Globus pallidus (tissue), 1 donor: Measurements from ENCODE around the gene DOHH.
"Not testable (repeated sequence)": the region's sequence is repeated elsewhere in the genome, so short reads cannot be mapped to it uniquely, and the experiment has no call there.

Experiments
- DNase-seq: peaks from one replicate; pipeline ENCODE4 v3.0.0-alpha.2; 2015; ENCODE audit warnings: low spot score

The DOHH gene

DNA sequence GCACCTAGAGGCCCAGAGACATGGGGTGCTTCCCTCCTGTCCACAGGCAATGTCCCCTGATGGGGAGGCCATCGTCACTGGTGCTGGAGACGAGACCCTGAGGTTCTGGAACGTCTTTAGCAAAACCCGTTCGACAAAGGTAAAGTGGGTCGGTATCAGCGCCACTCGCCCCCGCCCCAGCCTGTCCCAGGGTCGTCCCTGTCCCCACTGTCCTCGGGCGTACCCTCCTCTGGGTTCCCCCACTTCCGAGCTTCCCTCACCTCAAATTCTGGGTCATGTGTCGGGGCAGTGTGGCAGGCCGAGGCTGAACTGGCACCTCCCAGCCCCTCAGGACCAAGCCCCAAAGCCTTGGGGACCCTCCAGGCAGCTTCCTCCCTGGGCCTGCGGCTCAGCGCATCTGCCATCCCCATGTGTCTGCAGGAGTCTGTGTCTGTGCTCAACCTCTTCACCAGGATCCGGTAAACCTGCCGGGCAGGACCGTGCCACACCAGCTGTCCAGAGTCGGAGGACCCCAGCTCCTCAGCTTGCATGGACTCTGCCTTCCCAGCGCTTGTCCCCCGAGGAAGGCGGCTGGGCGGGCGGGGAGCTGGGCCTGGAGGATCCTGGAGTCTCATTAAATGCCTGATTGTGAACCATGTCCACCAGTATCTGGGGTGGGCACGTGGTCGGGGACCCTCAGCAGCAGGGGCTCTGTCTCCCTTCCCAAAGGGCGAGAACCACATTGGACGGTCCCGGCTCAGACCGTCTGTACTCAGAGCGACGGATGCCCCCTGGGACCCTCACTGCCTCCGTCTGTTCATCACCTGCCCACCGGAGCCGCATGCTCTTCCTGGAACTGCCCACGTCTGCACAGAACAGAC is 34.1 kb upstream of the DOHH start:
- no peak for DNase-seq

DNA sequence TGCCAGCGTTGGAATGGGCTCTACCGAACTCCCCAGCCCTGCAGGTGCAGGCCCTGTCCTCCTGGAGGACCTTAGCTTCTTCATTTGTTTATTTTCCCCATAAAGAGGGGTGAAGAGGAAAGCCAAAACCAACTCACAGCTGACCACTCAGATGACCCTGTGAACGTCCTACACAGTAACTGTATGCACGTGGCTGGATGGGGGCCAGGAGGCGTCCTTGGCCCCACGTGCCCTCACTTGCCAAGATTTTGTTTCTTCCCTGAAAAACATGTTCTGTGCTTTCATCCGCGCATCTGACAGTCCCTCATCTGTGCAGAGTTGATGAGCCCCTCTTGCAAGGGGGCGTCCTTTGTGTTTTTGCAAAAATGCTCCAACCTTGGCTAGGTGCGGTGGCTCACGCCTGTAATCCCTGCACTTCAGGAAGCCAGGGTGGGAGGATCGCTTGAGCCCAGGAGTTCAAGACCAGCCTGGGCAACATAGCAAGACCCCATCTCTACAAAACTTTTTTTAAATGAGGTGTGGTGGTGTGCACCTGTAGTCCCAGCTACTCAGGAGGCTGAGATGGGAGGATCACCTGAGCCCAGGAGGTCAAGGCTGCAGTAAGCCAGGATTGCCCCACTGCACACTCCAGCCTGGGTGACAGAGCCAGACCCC is 33.2 kb upstream of the DOHH start:
- no peak for DNase-seq

DNA sequence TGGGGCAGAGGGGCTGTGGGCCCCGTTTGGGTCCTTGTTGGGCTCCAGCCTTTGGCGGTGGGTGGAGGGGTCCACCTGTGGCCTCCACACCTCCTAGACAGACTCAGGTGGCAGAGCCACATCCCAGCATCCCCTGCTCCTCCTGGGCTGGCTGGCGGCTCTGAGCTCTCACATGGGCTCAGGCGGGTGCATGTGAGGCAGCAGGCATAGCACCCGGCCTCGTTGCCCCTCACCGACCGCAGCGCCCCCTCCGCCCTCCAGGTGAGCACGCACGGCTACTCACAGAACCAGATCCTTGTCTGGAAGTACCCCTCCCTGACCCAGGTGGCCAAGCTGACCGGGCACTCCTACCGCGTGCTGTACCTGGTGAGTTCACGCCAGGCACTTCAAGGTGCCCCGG is 32.6 kb upstream of the DOHH start:
- no peak for DNase-seq

DNA sequence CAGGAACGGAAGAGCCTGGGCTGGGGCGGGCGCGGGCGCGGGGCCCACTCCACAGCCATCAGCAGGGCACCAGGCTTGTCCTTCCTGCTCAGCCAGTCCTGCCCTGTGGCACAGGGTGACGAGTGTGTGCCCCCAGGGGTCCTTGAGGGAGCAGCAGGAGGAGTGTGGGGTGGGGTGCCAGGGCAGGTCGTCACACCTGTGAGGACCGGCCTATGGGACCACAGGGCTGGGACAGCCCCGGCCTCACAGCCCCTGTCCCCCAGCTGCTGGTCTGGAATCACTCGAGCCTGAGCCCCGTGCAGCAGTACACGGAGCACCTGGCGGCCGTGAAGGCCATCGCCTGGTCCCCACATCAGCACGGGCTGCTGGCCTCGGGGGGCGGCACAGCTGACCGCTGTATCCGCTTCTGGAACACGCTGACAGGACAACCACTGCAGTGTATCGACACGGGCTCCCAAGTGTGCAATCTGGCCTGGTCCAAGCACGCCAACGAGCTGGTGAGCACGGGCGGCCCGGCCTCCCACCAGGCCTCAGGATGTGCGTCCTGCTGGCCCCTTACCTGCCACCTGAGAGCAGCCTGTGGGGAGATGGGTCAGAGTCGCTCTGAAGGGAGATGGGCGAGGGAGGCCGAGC is 31.8 kb upstream of the DOHH start:
- no peak for DNase-seq

DNA sequence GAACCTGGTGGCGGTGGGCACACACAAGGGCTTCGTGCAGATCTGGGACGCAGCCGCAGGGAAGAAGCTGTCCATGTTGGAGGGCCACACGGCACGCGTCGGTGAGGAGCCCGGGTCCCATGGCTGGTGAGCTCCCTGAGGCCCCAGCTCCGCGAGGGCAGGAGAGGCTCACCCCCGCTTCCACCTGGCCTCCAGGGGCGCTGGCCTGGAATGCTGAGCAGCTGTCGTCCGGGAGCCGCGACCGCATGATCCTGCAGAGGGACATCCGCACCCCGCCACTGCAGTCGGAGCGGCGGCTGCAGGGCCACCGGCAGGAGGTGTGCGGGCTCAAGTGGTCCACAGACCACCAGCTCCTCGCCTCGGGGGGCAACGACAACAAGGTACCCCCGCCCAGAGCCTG is 31.2 kb upstream of the DOHH start:
- DNase-seq: no peak

DNA sequence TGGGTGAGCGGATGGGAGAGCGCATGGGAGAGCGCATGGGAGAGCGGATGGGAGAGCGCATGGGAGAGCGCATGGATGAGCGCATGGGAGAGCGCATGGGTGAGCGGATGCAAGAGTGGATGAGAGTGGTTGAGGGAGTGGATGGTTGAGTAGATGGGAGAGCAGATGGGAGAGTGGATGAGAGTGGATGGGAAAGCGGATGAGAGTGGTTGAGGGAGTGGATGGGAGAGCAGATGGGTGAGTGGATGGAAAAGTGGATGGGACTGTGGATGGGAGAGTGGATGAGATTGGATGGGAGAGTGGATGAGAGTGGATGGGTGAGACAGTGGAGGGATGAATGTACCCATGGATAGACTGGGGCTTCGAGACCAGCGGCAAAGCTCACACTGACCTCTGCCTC is 29.9 kb upstream of the DOHH start:
- DNase-seq: no peak

DNA sequence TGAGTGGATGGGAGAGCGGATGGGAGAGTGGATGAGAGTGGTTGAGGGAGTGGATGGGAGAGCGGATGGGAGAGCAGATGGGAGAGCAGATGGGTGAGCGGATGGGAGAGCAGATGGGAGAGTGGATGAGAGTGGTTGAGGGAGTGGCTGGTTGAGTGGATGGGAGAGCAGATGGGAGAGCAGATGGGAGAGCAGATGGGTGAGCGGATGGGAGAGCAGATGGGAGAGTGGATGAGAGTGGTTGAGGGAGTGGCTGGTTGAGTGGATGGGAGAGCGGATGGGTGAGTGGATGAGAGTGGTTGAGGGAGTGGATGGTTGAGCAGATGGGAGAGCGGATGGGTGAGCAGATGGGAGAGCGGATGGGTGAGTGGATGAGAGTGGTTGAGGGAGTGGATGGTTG is 28.8 kb upstream of the DOHH start:
- DNase-seq: not testable (repeated sequence)

DNA sequence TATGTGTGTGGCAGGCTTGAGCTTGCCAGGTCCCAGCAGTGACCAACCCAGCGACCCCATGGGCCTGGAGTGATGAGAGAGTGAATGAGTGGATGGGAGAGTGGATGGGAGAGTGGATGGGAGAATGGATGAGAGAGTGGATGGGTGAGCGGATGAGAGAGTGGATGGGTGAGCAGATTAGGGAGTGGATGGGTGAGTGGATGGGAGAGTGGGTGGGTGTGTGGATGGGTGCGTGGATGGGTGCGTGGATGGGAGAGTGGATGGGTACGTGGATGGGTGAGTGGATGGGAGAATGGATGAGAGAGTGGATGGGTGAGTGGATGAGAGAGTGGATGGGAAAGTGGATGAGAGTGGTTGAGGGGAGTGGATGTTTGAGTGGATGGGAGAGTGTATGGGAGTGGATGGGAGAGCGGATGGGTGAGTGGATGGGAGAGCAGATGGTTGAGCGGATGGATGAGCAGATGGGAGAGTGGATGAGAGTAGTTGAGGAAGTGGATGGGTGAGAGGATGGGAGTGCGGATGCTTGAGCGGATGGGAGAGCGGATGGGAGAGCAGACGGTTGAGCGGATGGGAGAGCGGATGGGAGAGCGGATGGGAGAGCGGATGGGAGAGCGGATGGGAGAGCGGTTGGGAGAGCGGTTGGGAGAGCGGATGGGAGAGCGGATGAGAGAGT is 28.2 kb upstream of the DOHH start:
- DNase-seq: no peak

DNA sequence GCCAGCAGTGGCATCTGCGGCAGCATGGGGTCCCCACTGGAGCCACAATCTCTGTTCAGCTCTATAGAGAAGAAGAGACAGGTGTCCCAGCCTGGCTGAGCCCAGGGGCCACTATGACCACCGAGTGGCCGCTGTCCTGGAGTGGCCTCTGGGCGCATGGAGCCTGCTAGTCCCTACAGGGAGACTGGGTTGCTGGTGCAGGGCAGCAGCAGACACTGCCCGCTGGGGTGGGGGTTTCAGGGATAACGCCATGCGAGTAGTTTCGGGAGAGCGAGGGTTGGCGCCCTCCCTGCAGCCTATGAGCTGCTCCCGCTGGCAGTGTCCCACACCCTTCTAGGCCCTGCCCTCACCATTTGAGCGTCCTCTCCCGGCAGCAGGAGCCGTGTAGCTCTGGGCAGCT is 27.6 kb upstream of the DOHH start:
- no peak for DNase-seq

DNA sequence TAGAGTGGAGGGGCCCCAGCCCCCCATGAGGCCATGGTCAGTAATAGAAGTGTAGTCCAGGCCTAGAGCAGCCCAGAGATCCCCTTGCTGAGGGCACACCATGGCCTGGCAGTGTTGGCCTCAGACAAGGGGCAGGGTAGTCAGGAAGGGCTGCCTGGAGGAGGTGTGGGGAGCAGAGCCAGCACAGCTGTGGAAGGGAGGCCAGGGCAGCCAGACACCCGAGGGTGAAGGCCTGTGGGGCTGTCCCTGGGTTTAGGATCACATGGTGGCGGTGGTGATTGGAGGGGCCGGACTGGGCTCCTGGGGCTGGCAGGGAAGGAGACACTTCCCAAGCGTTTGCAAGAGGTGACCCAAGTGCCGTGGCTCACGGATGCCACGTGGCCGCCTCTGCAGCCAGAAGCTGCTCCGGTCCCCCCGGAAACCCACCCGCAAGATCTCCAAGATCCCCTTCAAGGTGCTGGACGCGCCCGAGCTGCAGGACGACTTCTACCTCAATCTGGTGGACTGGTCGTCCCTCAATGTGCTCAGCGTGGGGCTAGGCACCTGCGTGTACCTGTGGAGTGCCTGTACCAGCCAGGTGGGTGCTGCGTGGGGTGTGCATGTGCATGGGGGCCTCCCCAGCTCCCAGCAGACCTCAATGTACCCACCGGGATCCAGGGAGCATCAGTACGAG is 26.9 kb upstream of the DOHH start:
- DNase-seq: no peak

DNA sequence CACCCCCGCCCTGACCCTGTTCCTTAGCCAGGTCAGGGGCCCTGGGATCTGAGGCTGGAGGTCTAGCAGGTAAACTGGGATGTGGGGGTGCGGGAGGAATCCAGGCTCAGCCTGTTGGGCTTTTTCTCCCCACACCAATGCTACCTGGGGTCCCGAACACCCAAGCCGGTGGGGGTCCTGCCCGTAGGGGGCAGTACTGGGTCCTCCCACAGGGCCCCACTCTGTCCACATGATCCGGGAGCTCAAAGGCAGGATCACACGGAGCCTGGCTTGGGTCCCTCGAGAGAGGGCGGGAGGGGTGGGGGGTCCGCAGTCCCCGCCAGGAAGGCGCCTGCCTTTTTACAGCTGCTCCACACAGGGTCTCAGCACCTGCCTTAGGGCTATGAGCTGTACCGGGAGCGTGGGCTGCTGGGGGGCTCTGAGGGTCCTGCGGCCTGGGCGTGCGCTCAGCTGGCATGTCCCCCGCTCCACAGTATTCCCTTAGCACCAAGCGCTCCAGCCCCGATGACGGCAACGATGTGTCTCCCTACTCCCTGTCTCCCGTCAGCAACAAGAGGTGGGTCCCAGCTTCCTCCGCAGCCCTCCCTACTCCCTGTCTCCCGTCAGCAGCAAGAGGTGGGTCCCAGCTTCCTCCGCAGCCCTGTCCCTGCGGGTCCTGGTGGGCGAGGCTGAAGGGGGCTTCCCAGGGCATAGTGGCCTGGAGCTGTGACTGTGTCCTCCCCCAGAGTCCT is 26.2 kb upstream of the DOHH start:
- DNase-seq: no peak

DNA sequence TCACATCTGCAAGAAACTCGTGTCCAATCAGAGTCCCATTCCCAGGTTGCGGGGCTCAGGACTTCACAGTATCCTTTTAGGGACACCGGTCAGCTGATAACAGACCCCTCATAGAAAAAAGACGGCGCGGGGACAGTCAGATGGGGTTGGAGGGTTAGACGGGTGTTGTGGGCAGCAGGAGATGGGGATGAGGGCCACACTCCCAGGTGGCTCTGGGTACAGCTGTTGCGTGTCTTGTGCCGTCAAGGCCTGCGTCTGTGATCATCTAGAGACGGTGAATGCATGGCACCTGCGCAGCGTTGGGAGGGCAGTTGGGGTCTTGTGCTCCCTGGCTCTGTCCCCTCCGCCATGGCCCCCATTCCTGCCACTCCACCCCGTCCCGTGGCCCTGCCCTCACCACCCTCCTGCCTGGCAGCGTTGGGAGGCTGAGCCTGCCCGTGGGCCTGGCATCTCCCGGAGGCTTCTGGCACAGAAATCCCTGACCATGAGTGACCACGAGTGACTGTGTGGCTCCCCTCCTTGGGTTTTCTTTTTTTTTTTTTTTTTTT is 24.5 kb upstream of the DOHH start:
- DNase-seq: no peak

DNA sequence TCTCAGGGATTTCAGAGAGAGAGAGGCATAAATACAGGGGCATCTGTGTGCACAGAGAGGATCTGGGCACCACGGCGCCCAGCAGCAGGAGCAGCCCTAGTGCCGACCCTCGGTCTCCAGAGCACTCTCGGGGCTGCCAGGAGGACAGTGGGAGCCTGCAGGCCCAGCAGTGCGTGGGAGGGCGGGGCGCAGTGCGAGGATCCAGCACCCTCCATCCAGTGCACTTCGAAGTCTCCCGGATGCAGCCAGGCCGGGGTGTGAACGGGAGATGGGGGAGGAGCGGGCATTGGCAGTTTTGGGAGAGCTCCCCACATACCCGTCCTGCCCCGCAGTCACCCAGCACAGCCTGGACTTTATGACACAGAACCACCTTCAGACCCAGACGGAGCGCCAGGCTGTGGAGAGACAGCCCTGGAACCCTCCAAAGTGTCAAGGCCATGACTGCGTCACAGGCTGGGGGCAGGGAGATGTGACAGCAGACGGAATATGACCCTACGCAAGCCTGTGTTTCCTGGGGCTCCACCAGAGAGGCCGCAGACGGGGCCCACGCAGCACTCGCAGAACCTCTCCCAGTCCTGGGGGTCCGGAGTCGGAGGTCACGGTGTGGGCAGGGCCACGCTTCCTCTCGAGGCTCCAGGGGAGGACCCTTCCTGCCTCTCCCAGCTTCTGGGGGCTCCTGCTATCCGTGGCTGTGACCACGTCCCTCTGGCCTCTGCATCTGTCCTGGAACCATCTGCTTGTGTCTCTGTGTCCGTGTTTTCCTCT is 23.8 kb upstream of the DOHH start:
- no peak for DNase-seq

DNA sequence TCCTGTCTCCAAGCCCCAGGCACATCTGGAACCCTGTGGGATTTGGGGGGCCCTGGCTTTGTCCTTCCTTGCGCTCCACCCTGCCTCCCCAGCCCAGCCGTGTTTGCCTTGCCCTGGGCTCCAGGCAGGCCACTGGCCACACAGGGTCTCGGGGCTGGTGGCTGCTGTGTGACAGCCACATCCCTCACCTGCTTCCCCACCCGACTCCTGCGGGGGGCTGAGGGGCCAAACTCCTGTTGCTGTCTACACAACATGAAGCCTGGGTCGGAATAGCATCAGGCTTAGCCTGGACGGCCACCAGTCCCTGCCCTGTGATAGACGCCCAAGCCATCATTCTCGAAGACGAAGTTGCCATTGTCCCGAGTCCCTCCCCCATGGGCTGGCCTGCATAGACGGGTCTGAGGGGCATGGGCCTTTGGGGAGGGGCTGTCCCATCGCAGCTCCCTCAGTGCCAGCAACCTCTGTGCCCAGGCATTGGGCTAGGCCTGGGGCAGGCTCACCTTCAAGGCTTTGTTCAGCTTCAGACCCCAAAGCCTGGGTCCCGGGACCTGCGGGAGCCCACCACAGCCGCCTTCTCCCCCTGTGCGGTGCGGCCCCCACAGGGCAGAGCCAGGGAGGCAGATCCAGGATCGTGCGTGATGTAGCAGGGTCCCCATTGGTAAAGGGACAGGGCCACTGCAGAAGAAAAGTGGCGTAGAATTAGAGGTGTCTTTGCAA is 23.0 kb upstream of the DOHH start:
- no peak for DNase-seq

DNA sequence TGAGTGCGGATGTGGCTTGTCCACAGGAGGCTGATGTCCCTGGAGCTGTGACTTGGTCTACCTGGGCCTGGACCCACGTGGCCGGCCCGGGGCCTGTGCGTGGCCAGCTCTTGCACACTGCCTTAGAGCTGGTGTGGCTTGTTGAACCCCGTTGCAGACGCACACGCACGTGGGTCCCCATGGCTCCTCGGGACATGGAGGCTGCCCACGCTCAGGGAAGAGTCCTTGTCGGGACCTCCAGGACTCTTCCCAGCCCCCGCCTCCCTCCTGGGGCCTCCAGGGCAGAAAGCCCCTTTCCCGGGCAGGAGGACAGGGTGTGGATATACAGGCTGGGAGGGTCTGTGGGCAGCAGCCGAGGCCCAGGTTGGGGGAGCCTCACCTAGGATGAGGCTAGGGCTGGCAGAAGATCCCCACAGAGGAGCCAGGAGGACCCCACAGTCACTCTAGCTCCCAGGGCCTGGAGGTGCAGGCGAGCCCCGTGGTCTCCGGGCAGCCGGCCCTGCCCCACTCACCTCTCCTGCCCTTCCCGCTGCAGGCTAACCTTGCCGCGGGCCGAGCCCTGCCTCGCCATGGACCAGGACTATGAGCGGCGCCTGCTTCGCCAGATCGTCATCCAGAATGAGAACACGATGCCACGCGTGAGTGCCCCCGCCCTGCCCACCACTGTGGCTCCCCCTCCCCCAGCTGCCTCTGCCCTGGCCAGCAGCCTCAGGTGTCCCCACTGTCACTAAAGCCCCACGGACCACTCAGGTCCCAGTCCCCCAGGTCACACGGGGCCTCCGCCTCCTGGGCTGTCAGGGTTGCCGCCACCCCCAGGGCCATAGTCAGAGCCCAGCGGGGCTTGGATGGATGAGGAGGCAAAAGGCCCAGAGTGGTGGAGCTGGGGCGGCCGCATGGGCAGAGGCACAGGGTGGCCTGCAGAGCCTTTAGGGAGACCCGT is 22.2 kb upstream of the DOHH start:
- no peak for DNase-seq

DNA sequence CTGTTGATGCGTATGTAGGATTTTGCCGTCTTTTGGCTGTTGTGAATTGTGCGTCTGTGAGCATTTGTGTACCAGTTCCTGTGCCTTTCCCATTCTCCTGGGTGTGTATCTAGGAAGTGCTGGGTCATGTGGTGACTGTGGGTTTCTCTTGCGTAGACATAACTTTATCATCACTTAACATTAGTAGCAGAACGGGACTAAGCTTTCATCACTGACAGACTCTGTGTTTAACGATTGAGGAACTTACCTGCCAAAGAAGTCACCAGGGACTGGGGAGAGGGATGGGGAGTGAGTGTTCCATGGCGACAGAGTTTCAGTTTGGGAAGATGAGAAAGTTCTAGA is 20.6 kb upstream of the DOHH start:
- no peak for DNase-seq

DNA sequence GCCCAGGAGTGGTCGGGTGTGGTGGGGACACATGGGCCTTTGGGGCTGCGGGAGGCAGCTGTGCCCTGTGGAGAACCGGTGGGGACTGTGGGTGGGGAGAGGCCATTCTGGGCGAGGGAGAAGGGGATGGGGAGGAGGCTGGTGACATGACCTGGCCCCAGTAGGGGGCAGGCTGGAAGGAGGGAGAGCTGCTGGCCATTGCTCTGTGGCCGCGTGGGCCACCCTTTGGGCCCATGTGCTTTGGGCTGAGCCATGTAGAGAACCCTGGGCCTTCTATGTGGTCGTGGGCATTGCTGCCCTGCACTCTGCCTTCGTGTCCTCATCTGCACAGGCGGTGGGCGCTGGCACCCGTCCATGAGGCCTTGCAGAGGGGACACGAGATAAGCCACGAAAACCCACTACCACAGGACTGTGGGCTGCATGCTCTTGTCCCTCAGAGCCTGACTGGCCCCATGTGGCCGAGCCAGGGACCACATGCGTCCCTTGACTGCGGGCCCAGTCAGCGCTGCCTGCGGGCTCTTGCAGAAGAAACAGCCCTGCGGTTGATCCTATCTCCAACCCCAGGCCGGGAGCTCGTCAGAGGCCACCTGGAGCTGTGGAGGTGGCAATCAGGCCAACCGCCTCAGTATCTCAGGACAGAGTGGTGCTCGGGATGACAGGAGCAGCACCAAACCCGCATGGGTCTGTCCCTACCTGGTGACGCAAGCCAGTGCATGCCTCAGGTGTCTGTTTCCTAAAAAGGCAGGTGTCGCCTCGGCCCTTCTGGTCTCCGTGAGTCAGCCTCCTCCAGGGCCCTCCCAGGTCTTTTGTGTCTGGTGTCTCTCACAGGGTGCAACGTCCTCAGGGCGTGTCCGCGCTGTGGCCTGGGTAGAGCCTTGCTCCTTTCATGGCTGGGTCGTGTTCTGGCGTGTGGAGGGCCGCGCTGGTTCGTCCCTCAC is 20.0 kb upstream of the DOHH start:
- DNase-seq: no peak

DNA sequence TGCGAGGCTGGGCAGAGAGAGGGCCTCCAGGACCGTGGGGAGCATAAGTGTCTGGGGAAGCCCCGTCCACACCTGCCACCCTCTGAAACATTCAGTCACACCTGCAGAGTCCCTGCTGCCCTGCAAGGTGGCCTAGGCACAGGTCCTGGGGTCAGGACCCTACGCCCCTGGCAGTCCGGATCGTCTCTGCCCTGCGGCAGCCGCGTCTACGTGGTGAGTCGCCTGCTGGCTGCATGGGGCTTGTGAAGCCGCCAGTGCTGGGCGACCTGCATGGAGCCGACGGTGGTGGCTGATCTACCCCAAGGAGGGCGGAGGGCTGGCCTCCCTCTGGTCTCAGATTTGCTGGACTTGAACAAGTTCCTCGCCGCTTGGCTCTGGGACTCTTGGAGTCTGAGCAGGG is 18.7 kb upstream of the DOHH start:
- no peak for DNase-seq
